HL-60 (cell line): ENCODE measurements around the gene GGA1.

Experiments
- CTCF ChIP-seq: IDR thresholded peaks from one replicate; pipeline ENCODE4 v1.5.1; 2011; ENCODE audit warnings: low read length, control low read depth, inconsistent platforms; ENCODE audit not compliant: insufficient read depth
- REST ChIP-seq: IDR thresholded peaks from 2 replicates; pipeline ENCODE4 v1.6.1; 2012; ENCODE audit warnings: low read depth; ENCODE audit not compliant: insufficient replicate concordance

GRCh38 chr22:37662039-37662438 lies 53.4 kb downstream of the GGA1 start:
- TF ChIP-seq CTCF: no peak
- TF ChIP-seq REST: no peak
